OCI-LY7 (cell line): ENCODE data around the gene MYH11.

Experiments used
- CTCF ChIP-seq: fragments of 200-600 bp; sonication (generic); conservative IDR thresholded peaks from 2 replicates; pipeline ENCODE4 v1.5.1; 2014; ENCODE audit warnings: mild to moderate bottlenecking, antibody characterized with exemption, low read length, moderate library complexity, mixed read lengths
- EZH2phosphoT487 ChIP-seq: fragments of 200-600 bp; sonication (generic); IDR thresholded peaks from 2 replicates; pipeline ENCODE4 v1.6.1; 2018; ENCODE audit warnings: low read depth, borderline replicate concordance, mild to moderate bottlenecking, mixed run types, antibody characterized with exemption, low read length, moderate library complexity, mixed read lengths

- TF ChIP-seq EZH2phosphoT487 (no peak), CTCF (no peak)
Measured at GRCh38 chr16:15785386-15786059, 71.3 kb downstream of the MYH11 start.
